Rectal smooth muscle tissue (tissue), 1 donor: ENCODE results near the gene ARHGEF4.

Source experiments
- H3K27ac ChIP-seq: one replicate; pipeline ENCODE4 v1.7.0; 2013; ENCODE audit warnings: low read depth, low read length, inconsistent platforms
- H3K27me3 ChIP-seq: one replicate; pipeline ENCODE4 v1.7.0; 2013; ENCODE audit warnings: low read length; ENCODE audit not compliant: control insufficient read depth, insufficient read depth
- H3K36me3 ChIP-seq: one replicate; pipeline ENCODE4 v1.7.0; 2013; ENCODE audit warnings: low read length; ENCODE audit not compliant: control insufficient read depth, insufficient read depth
- H3K4me1 ChIP-seq: one replicate; pipeline ENCODE4 v1.7.0; 2013; ENCODE audit warnings: low read length; ENCODE audit not compliant: control insufficient read depth, insufficient read depth
- H3K4me3 ChIP-seq: one replicate; pipeline ENCODE4 v1.7.0; 2013; ENCODE audit warnings: low read length
- H3K9ac ChIP-seq: one replicate; pipeline ENCODE4 v1.7.0; 2013; ENCODE audit warnings: low read length

Gene ARHGEF4

GRCh38 chr2:130947967-130948366 is 111.3 kb downstream of the ARHGEF4 start:
- Histone ChIP-seq H3K27me3 (no peaks in the 10 kb centered on the region), H3K4me3 (no peak overlapping the region), H3K36me3 (no peaks in the 10 kb centered on the region), H3K27ac (no peak overlapping the region), H3K9ac (no peak overlapping the region), H3K4me1 (no peaks in the 10 kb centered on the region)

GRCh38 chr2:130949954-130950353 is 113.2 kb downstream of the ARHGEF4 start:
- Histone ChIP-seq H3K9ac (no peak overlapping the region), H3K27me3 (no peaks in the 10 kb centered on the region), H3K4me3 (no peak overlapping the region), H3K27ac (no peak overlapping the region), H3K4me1 (no peaks in the 10 kb centered on the region), H3K36me3 (no peaks in the 10 kb centered on the region)

GRCh38 chr2:130951018-130951417 is 114.3 kb downstream of the ARHGEF4 start:
- Histone ChIP-seq H3K9ac (no peak overlapping the region), H3K27me3 (no peaks in the 10 kb centered on the region), H3K4me3 (no peak overlapping the region), H3K27ac (no peak overlapping the region), H3K36me3 (no peaks in the 10 kb centered on the region), H3K4me1 (no peaks in the 10 kb centered on the region)

- Histone ChIP-seq H3K4me1 (no peaks in the 10 kb centered on the region), H3K27me3 (no peaks in the 10 kb centered on the region), H3K9ac (no peak overlapping the region), H3K4me3 (no peak overlapping the region), H3K36me3 (no peaks in the 10 kb centered on the region), H3K27ac (no peak overlapping the region)
These were observed 118.2 kb downstream of the ARHGEF4 start for GRCh38 chr2:130954873-130955272.

GRCh38 chr2:130957915-130958314 is 121.2 kb downstream of the ARHGEF4 start:
- Histone ChIP-seq H3K27me3 (no peaks in the 10 kb centered on the region), H3K9ac (no peak overlapping the region), H3K36me3 (no peaks in the 10 kb centered on the region), H3K27ac (no peak overlapping the region), H3K4me1 (no peaks in the 10 kb centered on the region), H3K4me3 (no peak overlapping the region)

- Histone ChIP-seq H3K27ac (no peak overlapping the region), H3K36me3 (no peaks in the 10 kb centered on the region), H3K9ac (no peak overlapping the region), H3K4me3 (no peak overlapping the region), H3K27me3 (peaks cover 2% of the 10 kb centered on the region), H3K4me1 (no peaks in the 10 kb centered on the region)
These were observed 126.6 kb downstream of the ARHGEF4 start for GRCh38 chr2:130963196-130963848.

GRCh38 chr2:130963849-130964793 is 127.4 kb downstream of the ARHGEF4 start:
- H3K9ac ChIP-seq = no peak overlapping the region
- no peak overlapping the region for H3K4me3 ChIP-seq
- no peaks in the 10 kb centered on the region for H3K4me1 ChIP-seq
- no peak overlapping the region for H3K27ac ChIP-seq
- peaks cover 2% of the 10 kb centered on the region for H3K27me3 ChIP-seq
- no peaks in the 10 kb centered on the region for H3K36me3 ChIP-seq

- Histone ChIP-seq H3K36me3 (no peaks in the 10 kb centered on the region), H3K4me1 (no peaks in the 10 kb centered on the region), H3K9ac (no peak overlapping the region), H3K27ac (no peak overlapping the region), H3K4me3 (no peak overlapping the region), H3K27me3 (peaks cover 2% of the 10 kb centered on the region)
These were observed 128.2 kb downstream of the ARHGEF4 start for GRCh38 chr2:130964931-130965330.

GRCh38 chr2:130966149-130966774 is 129.5 kb downstream of the ARHGEF4 start:
- H3K27me3 ChIP-seq = peaks cover 2% of the 10 kb centered on the region
- no peaks in the 10 kb centered on the region for H3K4me1 ChIP-seq
- H3K4me3 ChIP-seq = no peak overlapping the region
- no peak overlapping the region for H3K27ac ChIP-seq
- no peak overlapping the region for H3K9ac ChIP-seq
- H3K36me3 ChIP-seq = no peaks in the 10 kb centered on the region

GRCh38 chr2:130966775-130967490 is 130.2 kb downstream of the ARHGEF4 start:
- H3K4me1 ChIP-seq = no peaks in the 10 kb centered on the region
- H3K27ac ChIP-seq = no peak overlapping the region
- no peak overlapping the region for H3K9ac ChIP-seq
- H3K4me3 ChIP-seq = no peak overlapping the region
- peaks cover 2% of the 10 kb centered on the region for H3K27me3 ChIP-seq
- no peaks in the 10 kb centered on the region for H3K36me3 ChIP-seq

- Histone ChIP-seq H3K27me3 (no peaks in the 10 kb centered on the region), H3K36me3 (no peaks in the 10 kb centered on the region), H3K4me3 (no peak overlapping the region), H3K27ac (no peak overlapping the region), H3K9ac (no peak overlapping the region), H3K4me1 (no peaks in the 10 kb centered on the region)
These were observed 135.7 kb downstream of the ARHGEF4 start for GRCh38 chr2:130972410-130972809.

GRCh38 chr2:130975729-130976128 is 139.0 kb downstream of the ARHGEF4 start:
- Histone ChIP-seq H3K9ac (no peak overlapping the region), H3K4me1 (no peaks in the 10 kb centered on the region), H3K4me3 (no peak overlapping the region), H3K27me3 (no peaks in the 10 kb centered on the region), H3K27ac (no peak overlapping the region), H3K36me3 (no peaks in the 10 kb centered on the region)
